ENCODE measurements around the gene BCR.
A peak's percentile ranks its signal among the peaks of the same experiment; 100 is the strongest.

BCR gene

DNA sequence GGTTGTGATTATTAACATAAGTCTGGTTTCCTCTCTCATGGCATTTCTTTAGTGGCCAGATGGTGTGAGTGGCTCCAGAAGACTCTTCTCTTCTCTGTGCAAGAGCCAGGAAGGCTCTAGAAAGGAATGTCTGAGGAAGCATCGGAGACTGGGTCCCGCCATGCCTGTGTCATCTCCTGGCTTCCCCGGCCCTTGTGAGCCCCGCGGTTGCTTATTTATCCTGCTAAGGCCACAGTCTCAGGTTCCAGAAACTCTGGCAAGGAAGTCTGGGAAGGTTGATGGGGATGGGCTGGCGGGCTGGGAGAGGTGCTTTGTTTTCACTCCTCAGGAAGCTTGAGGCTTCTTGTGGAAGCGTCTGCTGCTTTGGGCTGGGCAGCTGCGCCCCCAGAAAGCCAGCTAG, 18.9 kb downstream of the BCR start:
- DNase-seq (ENCODE audit: low read depth in 2 of 2) = no peak

DNA sequence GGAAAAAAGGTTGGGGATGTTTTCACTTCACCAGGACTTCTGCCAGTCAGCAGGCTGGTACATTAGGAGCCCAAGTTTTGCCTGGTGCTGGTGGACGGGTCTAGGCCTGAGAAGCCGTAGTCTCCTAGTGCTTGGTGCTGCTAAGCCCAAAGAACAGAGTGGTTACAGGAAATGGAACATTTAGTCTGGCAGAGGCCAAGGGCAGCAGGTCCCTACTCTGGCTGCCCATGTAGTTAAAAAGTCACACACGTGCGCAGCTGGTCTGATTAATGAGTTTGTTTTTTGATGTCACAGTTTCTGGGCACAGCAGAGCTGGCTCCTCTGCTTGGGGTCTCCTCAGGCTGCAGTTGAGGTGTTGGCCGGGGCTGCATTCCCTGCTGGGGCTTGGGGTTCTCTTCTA, 20.6 kb downstream of the BCR start:
- DNase-seq (ENCODE audit: low read depth in 2 of 2) = no peak

DNA sequence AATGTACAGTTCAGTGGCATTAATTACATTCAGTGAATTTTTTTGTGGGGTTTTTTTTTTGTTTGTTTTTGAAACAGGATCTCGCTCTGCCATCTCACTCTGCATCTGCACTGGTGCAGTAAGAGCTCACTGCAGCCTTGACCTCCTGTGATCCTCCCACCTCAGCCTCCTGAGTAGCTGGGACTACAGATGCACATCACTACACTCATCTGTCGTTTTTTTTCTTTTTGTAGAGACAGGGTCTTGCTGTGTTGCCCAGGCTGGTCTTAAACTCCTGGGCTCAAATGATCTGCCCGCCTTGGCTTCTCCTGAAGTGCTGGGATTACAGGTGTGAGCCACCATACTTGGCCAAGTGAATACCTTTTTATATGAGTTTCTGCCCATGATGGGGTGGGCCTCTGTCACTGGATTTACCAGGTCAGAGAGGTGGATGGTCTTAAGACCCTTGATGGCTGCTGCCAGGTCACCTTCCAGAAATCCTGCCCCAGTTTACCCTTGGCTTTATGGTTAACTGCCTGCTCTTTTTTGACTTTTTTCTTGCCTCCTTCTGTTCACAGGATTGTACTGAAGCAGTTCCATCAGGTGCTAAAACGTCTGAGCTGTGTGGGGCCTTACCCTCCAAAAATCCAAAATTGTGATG, 22.6 kb downstream of the BCR start:
- no peak for DNase-seq (ENCODE audit: low read depth in 2 of 2)

DNA sequence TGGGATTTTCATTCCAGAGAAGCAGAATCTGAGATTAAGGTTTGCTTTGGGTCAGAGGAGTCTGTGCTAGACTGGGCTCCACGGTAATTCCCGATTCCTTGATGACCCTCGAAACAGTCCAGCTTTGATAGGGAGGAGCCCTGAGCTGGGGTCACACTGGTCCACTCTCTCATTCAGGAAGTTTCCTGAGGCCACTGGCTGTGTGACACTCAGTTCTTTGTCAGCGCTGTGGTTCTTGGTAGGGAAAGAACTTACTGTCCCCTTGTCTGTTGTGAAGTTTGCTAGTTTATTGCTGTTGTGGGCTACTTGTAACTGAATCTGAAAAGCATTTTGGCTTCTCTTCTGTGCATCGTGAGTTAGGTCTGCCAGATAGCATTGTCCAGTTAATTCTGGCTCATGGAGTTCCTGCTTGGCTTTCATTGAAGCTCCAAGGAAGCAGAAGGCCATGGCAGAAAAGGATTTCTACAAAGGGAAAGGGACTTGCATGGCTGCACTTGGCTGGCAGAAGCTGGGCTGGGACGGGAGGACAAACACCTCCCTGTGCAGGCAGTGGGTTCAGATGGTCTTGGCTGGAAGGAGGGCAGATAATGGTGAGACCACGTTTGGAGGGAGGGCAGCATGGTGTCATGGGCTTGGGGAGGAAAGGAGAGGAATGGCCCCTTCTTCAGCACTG, 23.3 kb downstream of the BCR start:
- no peak for DNase-seq (ENCODE audit: low read depth in 2 of 2)

DNA sequence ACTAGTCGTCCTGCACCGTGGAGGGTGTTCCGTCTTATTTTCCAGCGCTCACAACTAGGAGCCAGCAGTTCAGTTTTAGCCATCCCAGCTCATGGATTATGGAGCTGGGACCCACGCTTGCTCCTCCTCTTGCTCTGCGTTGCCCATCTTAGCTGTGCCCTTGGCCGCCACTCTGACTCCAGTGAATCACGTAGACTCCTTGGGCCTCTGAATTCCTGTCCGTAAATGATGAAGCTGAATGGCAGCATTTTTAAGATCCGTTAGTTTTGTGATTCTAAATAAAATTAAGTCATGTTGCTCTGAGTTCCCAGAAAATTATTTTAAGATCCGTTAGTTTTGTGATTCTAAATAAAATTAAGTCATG, 23.8 kb downstream of the BCR start:
- no peak for DNase-seq (ENCODE audit: low read depth in 2 of 2)

DNA sequence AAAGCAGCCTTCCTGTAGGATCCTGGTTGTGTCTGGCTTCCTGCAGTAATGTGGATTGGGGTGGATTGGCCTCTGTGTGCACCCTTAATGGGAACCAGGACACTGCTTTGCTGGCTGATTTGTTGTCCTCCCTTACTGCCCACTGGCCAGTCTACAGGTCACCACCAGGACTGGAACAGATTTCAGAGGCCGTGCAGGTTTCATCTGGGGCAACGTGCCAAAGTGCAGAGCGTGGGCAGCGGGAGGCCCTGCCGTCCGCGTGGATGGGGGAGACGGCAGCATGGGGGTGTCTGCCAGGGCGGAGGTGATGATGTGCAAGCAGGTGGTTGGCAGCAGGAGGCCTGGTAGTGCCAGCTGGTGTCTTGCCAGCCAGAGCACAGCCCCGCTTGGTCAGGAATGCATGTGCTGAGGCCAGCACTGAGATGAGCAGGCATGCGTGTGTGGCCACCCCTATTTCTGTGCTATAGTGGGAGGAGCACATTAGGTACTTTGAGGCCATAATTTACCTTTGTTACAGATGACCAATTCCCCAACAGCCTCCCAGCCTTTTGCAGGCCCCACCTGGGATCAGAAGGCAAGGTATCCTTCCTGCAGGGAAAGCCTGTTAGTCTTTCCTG, 24.3 kb downstream of the BCR start:
- DNase-seq (ENCODE audit: low read depth in 2 of 2) = no peak

DNA sequence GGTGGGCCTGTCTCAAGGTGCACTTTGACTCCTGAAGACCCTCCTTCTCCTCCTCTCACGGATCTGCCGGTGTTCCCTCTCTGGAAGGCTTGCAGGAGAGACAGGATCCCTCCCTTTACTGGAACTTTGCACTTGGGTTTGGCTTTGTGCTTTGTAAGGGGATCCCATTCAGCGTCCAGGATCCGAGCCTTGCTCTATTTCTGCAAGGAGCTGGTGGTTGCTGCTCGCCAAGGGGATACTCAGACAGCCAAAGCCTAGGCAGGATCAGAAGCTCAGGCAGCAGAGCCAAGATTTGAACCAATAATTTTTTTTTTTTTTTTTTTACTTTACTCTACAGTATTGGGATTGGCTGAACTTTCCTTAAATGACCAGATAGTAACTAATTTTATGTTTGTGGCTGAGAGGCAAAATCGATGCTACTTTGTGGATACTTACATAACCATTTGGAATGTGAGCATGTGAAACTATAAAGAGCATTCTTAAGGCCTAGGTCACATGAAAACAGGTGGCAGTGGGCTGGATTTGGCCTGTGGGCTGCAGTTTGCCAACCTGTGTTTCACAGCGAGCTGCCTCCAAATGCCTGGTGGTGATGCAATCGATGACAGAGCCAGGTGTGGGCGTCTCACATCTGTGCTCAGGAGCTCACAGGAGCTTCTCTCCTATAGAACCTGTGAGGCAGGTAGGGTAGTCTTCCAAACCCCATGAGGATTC, 25.2 kb downstream of the BCR start:
- no peak for DNase-seq (ENCODE audit: low read depth in 2 of 2)

DNA sequence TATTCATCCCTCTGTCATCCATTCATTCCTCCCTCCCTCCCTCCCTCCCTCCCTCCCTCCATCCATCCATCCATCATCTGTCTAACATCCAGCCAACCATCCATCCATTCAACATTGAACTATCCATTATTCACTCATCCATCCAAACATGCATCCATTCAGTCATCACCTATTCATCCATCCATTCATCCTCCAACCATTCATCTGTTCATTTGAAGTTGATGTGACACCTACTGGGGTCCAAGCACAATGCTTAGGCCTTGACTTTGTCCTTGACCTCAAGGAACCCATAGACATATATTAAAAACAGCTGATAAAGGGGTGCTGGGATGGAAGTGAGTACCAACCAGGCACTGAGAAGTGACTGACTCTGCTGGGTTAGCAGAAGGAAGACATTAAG, 26.6 kb downstream of the BCR start:
- no peak for DNase-seq (ENCODE audit: low read depth in 2 of 2)

DNA sequence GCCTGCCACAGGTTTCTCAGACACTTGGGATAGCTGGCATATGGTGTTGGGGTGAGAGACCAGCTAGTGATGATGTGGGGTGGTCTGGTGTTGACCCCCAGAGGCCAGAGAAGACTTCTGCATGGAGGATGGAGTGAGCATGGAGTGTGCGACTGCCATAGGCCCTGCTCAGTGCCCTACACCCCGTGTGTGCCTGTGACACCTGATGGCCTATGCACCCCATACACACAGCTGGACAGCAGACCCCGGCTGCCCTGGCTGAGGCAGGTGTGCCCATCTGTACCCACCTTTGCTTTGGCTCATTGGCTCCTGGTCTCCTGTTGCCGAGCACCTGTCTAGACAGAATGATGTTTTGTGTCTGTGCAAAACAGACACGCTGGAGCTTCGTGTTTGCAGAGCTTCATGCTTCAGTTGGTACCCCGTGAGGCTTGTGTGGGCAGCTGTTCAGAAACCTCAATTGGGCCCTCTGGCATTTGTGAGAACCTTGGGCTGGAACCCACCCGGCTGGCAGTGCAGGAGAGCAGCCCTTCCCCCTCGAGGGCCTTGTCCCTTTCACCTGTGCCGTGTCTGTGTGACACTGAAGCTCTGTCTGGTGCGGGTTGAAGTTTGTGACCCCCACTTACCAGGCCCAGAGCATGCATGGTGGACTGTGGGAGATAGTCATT, 27.6 kb downstream of the BCR start:
- DNase-seq (ENCODE audit: low read depth in 2 of 2) = no peak

DNA sequence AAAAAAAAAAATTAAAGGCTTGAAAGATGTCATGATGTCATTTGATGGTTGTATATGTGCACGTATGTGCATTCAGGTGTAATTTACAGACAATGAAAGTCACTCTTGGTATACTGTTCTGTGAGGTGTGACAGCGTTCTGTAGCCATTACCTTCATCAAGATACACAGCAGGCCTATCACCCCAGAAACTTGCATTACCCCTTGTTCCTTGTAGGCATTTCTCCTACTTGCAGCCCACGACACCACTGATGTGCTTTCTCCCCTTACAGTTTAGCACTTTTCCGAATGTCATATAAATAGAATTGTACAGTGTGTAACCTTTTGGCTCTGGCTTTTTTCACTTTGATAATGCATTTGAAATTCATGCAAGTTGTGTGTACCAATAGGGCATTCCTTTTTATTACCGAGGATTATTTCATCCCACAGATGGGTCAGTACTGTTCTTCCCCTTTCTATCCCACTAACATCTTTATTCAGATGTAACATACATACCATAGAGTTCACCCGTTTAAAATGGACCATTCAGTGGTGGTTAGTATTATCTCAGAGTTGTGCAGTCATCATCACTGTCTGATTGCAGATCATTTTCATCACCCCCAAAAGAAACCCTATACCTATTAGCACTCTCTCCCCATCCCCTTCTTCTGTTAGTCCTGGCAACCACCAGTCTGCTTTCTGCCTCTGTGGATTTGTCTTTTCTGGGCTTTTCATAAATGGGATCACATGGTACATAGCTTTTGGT, 30.3 kb downstream of the BCR start:
- no peak for DNase-seq (ENCODE audit: low read depth in 2 of 2)

DNA sequence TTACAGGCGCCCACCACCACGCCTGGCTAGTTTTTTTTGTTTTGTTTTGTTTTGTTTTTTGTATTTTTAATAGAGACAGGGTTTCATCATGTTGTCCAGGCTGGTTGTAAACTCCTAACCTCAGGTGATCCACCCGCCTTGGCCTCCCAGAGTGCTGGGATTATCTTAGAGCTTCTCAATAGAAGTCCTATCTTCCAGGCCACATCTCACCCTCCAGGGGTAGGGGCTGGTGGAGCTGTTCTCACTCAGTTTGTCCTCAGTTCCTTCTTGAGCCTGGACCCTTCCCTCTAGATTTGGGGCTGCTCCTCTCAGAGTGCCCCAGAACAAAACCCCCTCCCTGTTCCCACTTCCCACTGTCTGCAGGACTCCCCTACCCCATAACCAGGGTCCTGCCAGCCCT, 31.3 kb downstream of the BCR start:
- DNase-seq (ENCODE audit: low read depth in 2 of 2) = no peak

DNA sequence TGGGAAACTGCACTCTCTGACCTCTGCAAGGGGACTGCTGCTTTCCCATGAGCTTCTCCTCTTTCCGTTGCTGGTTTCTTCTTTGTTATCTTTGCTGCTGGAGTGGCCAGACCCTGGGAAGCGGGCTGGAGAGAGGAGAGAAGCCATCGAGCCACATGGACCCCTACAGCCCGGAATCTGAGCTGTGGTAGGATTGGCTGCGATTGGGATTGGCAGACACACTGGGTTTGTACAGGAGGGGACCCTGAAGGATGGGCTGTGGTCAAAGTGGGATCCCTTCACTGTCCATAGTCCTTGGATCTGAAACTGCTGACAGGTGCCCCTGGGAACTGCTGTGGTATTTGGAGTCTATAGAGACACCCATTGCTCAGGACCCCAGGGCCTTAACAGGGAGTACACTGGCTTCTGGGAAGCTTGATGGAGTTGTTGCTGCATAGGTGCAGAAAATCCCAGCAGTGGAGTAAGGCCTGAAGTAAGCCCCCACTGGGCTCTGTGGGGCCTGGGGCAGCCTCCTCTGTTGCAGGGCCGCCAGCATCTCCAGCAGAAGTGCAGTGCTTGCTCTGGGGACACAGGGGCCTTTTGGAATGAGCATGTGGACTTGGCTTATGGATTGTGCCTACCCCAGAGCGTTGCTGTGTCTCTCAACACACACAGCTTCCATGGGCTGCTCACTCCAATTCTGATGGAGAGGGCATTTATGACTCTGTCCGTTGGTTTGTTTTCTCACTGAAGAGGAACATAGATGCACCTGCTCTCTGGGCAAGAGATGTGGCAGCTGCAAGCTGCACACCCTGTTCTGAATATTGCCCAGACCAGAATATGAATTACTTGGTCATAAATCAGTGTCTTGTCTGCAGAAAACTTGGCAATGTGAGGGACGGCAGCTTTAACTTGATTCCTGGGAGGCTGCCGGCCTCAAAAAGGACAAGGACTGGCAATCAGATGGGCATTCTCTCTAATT, 32.0 kb downstream of the BCR start:
- DNase-seq (ENCODE audit: low read depth in 2 of 2) = no peak

DNA sequence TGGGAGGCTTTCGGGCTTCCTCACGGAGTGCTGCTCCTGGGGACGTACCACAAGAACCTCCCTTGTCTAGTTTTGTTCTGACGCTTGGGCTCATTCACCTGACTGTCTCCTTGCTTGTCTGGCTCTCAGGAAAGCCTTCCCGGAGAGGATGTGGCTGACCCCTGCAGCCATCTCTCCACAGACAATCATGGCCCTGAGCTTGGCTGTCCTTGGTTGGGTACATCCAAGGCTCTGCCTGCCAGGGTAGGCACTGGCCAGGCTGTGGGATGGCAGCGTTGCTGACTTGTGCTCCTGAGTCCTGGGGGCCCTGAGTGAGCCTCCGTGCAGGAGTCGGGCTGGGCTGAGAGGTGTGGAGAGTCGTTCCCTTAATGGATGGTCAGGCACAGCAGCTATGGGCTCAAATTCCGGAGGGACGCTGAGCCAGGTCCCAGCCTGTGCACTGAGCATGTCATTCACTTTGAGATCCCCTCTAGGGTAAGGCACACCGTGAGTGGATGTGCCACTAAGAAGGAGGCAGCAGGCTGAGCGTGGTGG, 32.8 kb downstream of the BCR start:
- DNase-seq (ENCODE audit: low read depth in 2 of 2) = no peak

DNA sequence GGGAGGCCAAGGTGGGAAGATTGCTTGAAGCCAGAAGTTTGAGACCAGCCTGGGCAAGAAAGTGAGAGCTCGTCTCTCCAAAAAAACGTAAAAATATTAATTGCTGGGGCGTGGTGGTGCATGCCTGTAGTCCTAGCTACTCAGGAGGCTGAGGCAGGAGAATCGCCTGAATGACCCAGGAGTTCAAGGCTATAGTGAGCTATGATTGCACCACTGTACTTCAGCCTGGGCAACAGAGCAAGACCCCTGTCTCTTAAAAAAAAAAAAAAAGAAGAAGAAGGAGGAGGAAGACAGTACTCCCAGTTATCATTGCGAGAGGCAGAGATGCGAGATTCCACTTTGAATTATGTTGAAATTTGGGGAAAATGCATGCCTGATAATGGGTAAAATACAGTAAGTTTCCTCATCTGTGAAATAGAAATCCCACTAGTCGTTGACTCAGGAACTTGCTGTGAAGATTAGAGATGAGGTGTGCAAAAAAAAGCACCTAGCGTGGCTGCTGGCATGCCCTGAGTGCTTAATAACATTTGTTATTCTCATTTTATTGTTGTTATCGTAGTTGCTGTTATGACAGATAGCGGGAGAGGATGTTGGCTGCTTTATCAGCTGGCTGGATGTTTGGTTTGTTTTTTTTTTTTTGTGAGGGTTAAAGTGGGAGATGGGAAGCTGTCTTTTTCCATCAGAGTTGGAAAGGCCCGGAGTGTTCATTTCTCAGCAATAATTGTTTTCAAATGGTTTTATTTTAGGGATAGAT, 33.4 kb downstream of the BCR start:
- DNase-seq (ENCODE audit: low read depth in 2 of 2) = no peak

DNA sequence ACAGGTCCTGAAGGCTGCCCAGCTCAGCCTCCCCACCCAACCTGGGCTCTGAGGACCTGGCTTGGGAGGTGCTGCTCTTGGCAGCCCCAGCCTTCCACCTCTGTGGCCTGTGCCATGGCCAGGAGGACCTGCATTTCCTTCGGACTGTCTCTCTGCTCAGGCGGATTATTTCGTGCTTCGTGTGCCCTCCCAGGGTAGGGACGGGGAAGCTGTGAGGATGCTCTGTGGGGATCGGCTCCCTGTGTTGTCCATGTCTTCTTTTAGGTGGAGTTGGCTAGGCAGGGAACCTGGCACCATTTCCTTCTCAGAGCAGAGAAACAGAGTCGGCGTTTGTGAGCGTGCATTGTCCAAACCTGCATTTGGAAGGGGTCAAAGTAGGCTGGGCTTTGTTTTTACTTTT, 34.1 kb downstream of the BCR start:
- DNase-seq (ENCODE audit: low read depth in 2 of 2) = no peak

DNA sequence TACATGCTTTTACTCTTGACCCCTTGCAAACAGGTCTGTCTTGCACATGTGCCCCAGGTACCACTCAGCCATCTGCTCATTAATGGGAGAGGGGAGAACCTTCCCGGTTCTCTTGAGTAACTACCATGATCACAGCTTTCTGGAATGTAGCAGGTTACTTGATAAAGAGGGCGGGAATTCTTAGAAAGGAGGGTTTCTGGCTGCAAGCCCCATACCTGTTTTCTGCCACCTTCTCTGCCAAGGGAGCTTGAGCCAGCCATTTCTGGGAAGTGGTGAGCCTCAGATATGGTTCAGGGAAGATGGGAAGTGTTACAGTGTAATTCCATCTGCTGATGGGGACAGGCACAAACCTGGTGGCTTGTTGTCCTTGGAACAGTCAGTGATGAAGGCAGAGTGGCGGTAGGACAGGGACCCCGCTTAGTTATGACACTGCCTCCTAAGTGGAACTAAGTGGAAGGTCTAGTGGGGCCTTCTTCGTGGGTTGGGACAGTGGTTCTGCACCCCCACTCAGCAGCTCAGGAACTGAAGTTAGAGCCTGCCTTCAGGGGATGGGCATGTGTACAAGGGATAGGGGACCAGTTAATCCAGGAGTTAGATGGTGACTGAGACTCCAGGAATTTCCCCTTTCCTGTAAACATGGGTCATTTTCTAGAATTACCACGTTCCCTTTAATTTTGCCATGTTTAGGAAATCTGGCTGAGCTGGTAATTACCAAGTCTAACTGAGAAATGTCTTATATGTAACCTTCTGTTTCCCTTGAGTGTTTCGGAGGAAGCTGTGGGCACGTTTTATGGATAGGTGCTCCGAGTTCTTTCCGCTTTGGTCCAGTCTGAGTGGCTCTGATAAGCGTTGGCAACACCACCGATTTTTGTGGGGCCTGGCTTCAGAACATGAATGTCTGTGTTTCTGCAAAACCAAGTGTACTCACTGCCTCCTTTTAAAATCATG, 35.3 kb downstream of the BCR start:
- DNase-seq (ENCODE audit: low read depth in 2 of 2) = no peak

DNA sequence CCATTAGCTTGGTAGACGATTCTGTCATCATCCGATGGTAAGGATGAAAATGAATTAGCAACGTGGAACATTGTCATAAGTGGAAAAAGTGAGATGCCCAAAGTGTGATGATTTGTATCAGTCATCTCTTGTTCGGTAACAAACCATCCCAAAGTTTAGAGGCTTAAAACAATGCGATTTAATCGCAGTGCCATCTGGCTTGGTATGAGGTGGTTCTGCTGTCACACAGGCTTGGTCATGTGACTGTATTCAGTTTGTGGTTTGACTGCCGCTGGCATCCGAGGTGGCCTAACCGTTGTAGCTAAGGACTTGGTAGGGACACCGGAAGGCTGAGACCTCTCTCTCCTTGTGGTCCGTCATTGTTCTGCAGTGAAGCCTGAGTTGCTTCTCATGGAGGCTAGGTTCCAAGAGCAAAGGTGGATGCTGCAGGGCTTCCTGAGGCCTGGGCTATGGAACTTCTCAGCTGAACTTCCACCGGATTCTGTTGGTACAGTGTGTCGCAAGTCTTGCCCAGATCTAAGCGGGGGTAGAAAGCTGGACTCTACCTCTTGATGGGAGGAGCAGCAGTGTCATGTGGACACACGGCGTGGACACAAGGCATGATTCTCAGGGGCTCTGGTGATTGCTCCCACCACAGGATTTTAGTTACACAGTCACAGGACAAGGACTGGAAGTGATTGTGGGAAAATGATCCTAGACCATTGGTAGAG, 36.3 kb downstream of the BCR start:
- peak in 1 of 2 donors; percentile 23 for DNase-seq (ENCODE audit: low read depth in 2 of 2)
